NCI-H1930 (cell line): ENCODE measurements around the gene PPM1F.
"Not testable (repeated sequence)": the region's sequence is repeated elsewhere in the genome, so short reads cannot be mapped to it uniquely, and the experiment has no call there.

ENCODE experiments used
- DNase-seq, 2 experiments: peaks; one replicate each; lab custom pipeline; 2025; lab: John Stamatoyannopoulos, UW

PPM1F gene

GRCh38 chr22:21919526-21920307 lies 32.9 kb downstream of the PPM1F start:
- DNase-seq: no peak

GRCh38 chr22:21918466-21919185 lies 34.0 kb downstream of the PPM1F start:
- DNase-seq: no peak

GRCh38 chr22:21917959-21918261 lies 34.7 kb downstream of the PPM1F start:
- no peak for DNase-seq

GRCh38 chr22:21917181-21917958 lies 35.3 kb downstream of the PPM1F start:
- DNase-seq: no peak

- no peak for DNase-seq
Observed at GRCh38 chr22:21916309-21916918, 36.2 kb downstream of the PPM1F start.

- no peak for DNase-seq
Observed at GRCh38 chr22:21915624-21916308, 36.9 kb downstream of the PPM1F start.

GRCh38 chr22:21914033-21914642 lies 38.5 kb downstream of the PPM1F start:
- not testable (repeated sequence) for DNase-seq

- DNase-seq: not testable (repeated sequence)
Observed at GRCh38 chr22:21910367-21910766, 42.3 kb downstream of the PPM1F start.

- no peak for DNase-seq
Observed at GRCh38 chr22:21909871-21910270, 42.8 kb downstream of the PPM1F start.

- no peak for DNase-seq
Observed at GRCh38 chr22:21907638-21908522, 44.8 kb downstream of the PPM1F start.

GRCh38 chr22:21905234-21905633 lies 47.4 kb downstream of the PPM1F start:
- not testable (repeated sequence) for DNase-seq

GRCh38 chr22:21904250-21904789 lies 48.3 kb downstream of the PPM1F start:
- DNase-seq: no peak

- DNase-seq: no peak
Observed at GRCh38 chr22:21903283-21903682, 49.4 kb downstream of the PPM1F start.

GRCh38 chr22:21902296-21903087 lies 50.2 kb downstream of the PPM1F start:
- no peak for DNase-seq

- DNase-seq: no peak
Observed at GRCh38 chr22:21898354-21898896, 54.2 kb downstream of the PPM1F start.

- DNase-seq: no peak
Observed at GRCh38 chr22:21896951-21897513, 55.6 kb downstream of the PPM1F start.

- DNase-seq: not testable (repeated sequence)
Observed at GRCh38 chr22:21896275-21896674, 56.4 kb downstream of the PPM1F start.

GRCh38 chr22:21894799-21895198 lies 57.8 kb downstream of the PPM1F start:
- no peak for DNase-seq
